ENCODE results near the gene CYP26B1. TPM values are rescaled to one million over a fixed set of nuclear protein-coding genes. Genes with fewer than 3 reads are reported as not detected.
A peak's percentile ranks its signal among the peaks of the same experiment; 100 is the strongest.

Gene CYP26B1
- total and polyA plus RNA-seq, 2 of the 8 experiments (the other 6 are each of a cell fraction or from before 2014, with no cell fraction given), result 0.06 to 0.69 TPM

- Histone ChIP-seq H3K9me3 (ENCODE audit: insufficient read depth in 2 of 2, low read depth in 1 of 2, low read length in 1 of 2) (no peaks in the 10 kb centered on the region), H2BK120ac (replicated peaks; ENCODE audit: low read depth, low read length) (no peak overlapping the region), H3K27me3 (replicated peaks in 1 of 4; ENCODE audit: control insufficient read depth in 3 of 4, extremely low read depth in 1 of 4, insufficient read depth in 3 of 4, low read length in 3 of 4) (peaks cover 16 to 33% (median 30%) of the 10 kb centered on the region in 4 experiments), H4K91ac (replicated peaks; ENCODE audit: insufficient read length, low read length) (no peak overlapping the region), H3K18ac (ENCODE audit: extremely low read depth, low read length) (no peak overlapping the region), H3K4ac (replicated peaks; ENCODE audit: insufficient read length, low read depth, low read length) (no peak overlapping the region), H3K9ac (replicated peaks in 1 of 4; ENCODE audit: extremely low read depth in 1 of 4, low read depth in 3 of 4, low read length in 3 of 4) (no peak overlapping the region), H3K4me3 (ENCODE audit: extremely low read depth in 1 of 4, insufficient read depth in 2 of 4, low read depth in 3 of 4, low read length in 4 of 4) (no peak overlapping the region), H2BK20ac (ENCODE audit: low read length) (no peak overlapping the region), H2BK15ac (ENCODE audit: low read length) (no peak overlapping the region), H3K23ac (ENCODE audit: insufficient read length) (no peak overlapping the region), H4K20me1 (replicated peaks in 1 of 2; ENCODE audit: control insufficient read depth in 1 of 2, insufficient read depth in 2 of 2, low read length in 2 of 2) (peaks cover 0 to 8% of the 10 kb centered on the region in 2 experiments), H4K8ac (ENCODE audit: extremely low read depth, insufficient read depth, low read length) (no peak overlapping the region), H3K14ac (ENCODE audit: insufficient read length) (no peak overlapping the region), H4K5ac (ENCODE audit: insufficient read length, low read depth, low read length) (no peak overlapping the region), H3K79me1 (ENCODE audit: low read depth, low read length) (no peaks in the 10 kb centered on the region), H2BK12ac (ENCODE audit: low read depth, low read length) (no peak overlapping the region), H3K27ac (ENCODE audit: low read depth, low read length) (no peak overlapping the region), H3K56ac (replicated peaks; ENCODE audit: insufficient read length, low read depth, low read length) (no peak overlapping the region), H2BK5ac (ENCODE audit: low read depth, low read length) (no peak overlapping the region), H2AK5ac (ENCODE audit: low read depth, low read length) (no peak overlapping the region), H2AFZ (ENCODE audit: low read length) (no peak overlapping the region; the same call in 1 of the 2 replicates), H3K23me2 (ENCODE audit: low read depth, low read length) (peaks cover 11% of the 10 kb centered on the region), H3K4me1 (replicated peaks in 1 of 4; ENCODE audit: control insufficient read depth in 3 of 4, insufficient read depth in 4 of 4, low read length in 3 of 4) (peaks cover 0 to 12% (median 6%) of the 10 kb centered on the region in 4 experiments; a peak in 5 of 7 replicates), H3K36me3 (ENCODE audit: control insufficient read depth in 2 of 4, insufficient read depth in 4 of 4, low read length in 3 of 4) (no peaks in the 10 kb centered on the region), H3K79me2 (ENCODE audit: control insufficient read depth in 1 of 2, insufficient read depth in 2 of 2, low read length in 2 of 2) (no peaks in the 10 kb centered on the region), H3K4me2 (ENCODE audit: insufficient read depth in 1 of 2, low read depth in 2 of 2, low read length in 2 of 2) (no peak overlapping the region)
- DNase-seq (ENCODE audit: low read depth in 1 of 2, low spot score in 2 of 2) (peak in 1 of 2 experiments; percentile 40), FAIRE-seq (no peak)
- WGBS, 2 experiments (ENCODE audit: extremely low coverage in 1 of 2, insufficient coverage in 1 of 2, insufficient read length in 1 of 2, insufficient replicate concordance in 2 of 2, low coverage in 1 of 2, low lambda C conversion rate in 2 of 2, missing lambda C conversion rate in 1 of 2), result 88% methylated on average over 14 of the region's 18 CpGs; no CpG with 5 or more reads in 1 of the 2 experiments
- CTCF ChIA-PET (ENCODE audit: partially characterized antibody), result interaction anchor here (0.6 to 7.0 kb wide), 15 partner anchors 9 to 1152 kb away, joined by 3 to 115 read pairs (median 4); no protein-coding TSS in a partner anchor
- POLR2A ChIA-PET (ENCODE audit: partially characterized antibody), result interaction anchor here (0.7 kb wide), 1 partner anchor 1081 kb away, joined by 3 read pairs; the partner anchor contains the start of gene CCT7
- TF ChIP-seq GTF2F1 (IDR thresholded peaks at IDR 0.05; ENCODE audit: borderline replicate concordance, low read depth, low read length), result no peak
- no peak for TF ChIP-seq ZNF274 (IDR thresholded peaks at IDR 0.05; ENCODE audit: borderline replicate concordance, extremely low read depth, low read length)
- no peak for TF ChIP-seq RBBP5 (IDR thresholded peaks at IDR 0.05; ENCODE audit: borderline replicate concordance, low read depth, low read length)
- no peak for TF ChIP-seq SAP30 (IDR thresholded peaks at IDR 0.05; ENCODE audit: insufficient read depth, insufficient replicate concordance, low read length)
- no peak for TF ChIP-seq KDM5A (IDR thresholded peaks at IDR 0.05; ENCODE audit: low read length)
Observed at GRCh38 chr2:72153026-72153791, 5.5 kb upstream of the CYP26B1 start.

All from H1 (cell line).